GM21515 (cell line): Measurements from ENCODE around the gene SPATA33.

Experiments used
- ATAC-seq: cut with Tn5 transposase; IDR thresholded peaks from one replicate; pipeline ENCODE4 v1.9.1; 2021; ENCODE audit not compliant: unreplicated experiment

SPATA33 gene

GRCh38 chr16:89706518-89707260, 49.1 kb downstream of the SPATA33 start:
- ATAC-seq = no peak

DNA sequence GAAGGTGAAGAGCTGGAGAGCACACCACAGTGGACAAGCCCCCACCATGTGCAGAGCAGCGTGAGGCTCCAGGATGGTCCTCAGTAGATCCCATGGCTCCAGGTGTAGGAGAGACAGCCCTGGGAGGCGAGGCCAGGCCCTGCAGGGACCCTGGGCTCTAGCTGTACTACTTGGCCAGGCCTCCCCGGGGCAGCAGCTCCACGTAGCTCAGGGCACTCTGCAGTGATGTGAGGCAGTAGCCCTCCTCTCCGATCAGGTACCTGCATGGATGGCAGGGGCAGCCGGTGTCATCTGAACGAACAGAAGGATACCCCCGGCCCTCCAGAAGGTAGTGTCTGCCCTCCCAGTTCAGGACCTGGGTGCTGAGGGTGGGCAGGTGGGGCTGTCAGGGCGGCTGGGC, 50.1 kb downstream of the SPATA33 start:
- ATAC-seq = no peak

DNA sequence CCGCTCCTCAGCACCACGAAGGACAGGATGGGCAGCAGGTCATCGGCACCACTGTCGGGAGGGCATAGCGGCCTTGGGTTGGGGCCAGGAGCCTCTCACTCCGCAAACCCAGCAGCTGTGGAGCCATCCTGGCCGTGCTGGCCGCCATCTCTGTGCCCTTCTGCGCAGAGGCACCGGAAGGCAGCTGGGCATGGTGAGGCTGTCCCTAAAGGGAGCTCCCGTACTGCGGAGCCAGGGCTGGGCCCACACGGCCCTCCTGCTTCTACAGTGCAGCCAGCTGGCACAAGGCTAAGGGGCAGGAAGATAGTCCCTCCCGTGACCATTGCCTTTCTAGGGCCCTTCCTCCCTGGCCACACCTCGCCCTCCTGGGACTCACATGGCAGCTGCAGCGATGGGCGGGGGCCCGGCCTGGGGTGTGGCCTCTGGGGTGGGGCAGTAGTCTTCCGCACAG, 50.9 kb downstream of the SPATA33 start:
- no peak for ATAC-seq

DNA sequence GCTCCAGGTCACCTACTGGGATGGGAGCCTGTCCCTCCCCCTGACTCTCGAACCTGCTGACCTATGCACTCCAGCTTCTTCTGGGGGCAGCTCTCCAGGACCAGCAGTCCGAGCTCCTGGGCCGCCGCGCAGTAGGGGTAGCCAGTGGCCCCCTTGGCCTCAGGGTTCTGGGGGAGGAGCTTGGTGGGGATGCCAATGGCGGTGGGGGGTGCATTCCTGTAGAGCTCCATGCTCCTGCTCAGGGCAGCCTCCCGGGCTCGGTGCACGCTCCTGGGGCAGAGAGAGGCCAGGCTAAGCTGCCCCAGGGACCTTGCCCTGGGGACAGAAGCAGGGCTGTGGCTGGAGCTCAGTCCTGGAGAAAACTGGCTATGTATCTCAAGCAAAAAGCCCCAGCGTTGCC, 51.5 kb downstream of the SPATA33 start:
- ATAC-seq = no peak

DNA sequence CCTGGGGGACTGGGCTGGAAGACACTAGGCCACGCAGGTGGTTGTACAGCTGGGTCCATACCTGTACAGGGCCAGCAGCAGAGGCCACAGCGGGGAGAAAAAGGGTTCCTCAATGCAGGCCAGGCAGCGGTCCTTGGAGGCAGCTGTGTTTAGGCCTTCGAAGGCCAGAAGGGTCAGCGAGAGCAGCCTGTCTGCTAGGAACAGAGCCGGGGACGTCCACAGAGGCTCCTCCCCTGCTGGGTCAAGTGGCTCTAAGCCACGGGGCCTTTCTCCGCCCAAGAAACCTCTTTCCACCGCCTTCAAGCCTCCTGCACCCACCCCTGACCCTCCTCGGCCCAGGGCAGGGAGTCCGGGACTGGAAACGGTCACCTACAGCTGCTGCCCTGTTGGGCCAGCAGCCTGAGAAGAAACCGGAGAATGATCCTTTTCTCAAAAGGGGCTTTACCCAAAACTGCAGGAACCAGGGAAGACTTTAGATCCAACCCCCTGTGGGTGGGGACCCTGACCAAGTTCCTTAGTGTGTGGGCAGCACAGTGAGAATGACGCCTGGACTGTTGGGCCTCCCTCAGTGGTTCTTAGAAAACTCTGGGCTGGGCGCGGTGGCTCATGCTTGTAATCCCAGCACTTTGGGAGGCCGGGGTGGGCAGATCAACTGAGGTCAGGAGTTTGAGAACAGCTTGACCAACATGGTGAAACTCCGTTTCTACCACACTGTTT, 52.2 kb downstream of the SPATA33 start:
- ATAC-seq = no peak

DNA sequence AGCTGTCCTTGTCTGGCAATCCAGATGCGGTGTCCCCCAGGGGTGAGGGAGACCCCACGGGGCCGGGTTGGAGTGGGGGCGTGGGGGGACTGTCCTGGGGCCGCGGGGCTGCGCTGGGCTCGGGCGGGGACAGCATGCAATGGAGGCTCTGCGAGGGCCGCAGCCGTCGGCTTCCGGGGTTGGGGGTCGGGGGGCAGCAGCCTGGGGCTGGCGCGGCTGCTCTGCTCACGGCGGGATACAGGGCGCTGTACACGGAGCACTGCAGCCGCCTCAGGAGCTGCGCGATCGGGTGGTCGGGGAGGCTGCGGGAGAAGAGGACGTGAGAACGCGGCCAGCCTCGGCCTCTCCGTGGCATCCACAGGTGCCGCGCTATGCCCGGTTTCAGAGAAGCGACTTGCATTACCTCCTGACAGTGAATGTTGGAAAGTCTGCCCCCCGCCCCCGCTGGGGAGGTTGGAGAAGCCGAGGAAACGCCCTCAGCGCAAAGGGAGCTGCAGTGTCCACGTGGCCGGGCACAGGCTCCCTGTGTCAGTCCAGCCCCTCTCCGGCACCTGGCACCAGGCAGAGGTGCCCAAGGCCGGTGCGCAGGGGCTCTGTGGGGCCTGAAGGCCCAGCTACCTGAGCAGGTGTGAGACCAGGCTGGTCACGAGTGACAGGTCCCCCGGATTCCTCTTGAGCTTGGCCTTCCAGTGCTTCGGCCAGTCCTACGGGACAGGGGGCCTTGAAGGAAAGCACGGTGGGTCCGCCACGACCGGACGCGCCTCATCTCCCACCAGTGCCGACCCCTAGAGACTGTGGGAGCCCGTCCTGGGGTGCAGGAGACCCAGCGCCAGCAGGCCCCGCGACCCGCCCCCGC, 53.3 kb downstream of the SPATA33 start:
- ATAC-seq = no peak

DNA sequence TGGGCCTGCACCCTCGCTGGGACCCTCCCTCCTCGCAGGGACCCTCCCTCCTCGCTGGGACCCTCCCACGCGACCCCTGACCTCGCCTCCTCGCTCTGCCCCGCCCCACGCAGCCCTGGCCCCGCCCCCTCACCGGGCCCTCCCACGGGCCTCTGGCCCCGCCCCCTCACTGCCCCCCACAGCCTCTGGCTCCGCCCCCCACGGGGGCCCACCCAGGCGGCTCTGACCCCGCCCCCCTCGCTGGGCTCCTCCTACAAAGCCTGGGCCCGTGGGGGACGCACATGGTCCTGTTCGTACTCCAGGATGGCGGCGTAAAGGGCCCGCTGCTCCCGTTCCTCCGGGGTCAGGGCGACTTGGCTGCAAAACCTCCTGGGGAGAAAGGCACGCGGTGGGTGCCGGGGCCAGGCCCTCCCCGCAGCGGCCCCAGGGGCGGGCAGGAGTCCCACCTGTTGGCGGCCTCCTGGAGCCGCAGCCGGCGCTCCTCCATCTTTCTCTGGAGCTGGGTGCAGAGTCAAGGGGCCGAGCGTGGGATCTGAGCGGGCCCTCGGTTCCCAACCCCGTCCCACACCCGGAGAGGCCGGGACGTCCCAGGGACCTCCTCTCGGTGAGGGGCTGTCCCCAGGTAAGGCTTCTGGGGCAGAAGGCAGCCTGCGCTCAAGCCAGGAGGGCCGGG, 54.1 kb downstream of the SPATA33 start:
- no peak for ATAC-seq

DNA sequence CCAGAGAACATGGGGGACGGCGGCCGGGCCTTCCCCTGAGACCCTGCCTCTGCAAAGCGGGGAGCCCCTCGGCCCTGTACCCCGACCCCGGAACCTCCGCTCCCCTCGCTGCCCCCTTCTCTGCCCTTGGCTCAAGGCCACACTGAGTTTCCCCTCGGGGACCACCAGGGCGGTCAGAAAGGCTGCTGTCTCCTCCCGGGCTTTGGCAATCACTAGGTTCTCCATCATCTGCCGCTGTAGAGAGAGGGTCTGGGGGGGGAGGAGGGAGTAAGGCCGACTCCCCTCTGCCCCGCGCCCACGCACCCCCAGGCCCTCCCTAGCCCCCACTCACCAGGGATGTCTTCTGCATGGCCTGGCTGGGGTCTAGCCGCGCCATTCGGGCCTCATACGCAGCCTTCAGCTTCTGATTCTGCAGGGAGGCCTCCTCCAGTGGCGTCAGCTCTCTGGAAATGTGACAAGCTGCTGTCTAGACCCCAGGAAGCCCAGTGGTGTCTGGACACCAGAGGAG, 54.7 kb downstream of the SPATA33 start:
- no peak for ATAC-seq

GRCh38 chr16:89716493-89716892, 58.9 kb downstream of the SPATA33 start:
- ATAC-seq = no peak

GRCh38 chr16:89716916-89717687, 59.5 kb downstream of the SPATA33 start:
- ATAC-seq = no peak

DNA sequence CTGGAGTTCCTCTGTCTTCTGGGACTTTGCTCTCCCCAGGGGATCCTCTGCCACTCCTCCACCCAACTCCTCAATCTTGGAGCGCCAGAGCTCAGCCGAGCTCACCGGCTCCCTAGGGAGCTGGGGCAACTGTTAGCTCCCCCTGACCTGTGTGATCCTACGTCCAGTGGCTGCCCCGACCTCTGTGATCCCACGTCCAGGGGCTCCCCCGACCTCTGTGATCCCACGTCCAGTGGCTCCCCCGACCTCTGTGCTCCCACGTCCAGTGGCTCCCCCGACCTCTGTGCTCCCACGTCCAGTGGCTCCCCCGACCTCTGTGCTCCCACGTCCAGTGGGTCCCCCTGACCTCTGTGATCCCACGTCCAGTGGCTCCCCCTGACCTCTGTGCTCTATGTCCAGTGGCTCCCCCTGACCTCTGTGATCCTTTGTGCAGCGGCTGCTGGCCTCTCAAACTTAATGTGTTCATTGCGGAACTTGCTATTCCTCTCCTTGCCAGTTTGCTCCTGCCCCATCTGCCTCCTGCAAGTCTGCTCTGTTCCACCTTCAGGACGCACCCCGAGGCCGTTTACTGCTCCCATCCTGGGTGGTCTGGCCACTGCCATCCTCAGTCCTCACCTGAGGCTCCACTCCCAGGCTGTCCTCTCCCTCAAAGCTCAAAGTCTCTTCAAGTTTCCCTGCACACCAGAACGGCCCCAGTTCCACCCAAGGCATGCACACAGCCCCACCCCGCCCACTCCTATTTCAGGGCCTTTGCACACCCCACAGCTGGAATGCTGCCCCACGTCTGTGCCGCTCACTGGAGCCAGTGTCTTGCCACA, 60.3 kb downstream of the SPATA33 start:
- ATAC-seq = no peak
